Jurkat, Clone E6-1 (cell line): ENCODE measurements around the gene BAZ2B.

Experiments
- DNase-seq: peaks from one replicate; pipeline ENCODE4 v3.0.0-alpha.2; 2011; ENCODE audit warnings: low read depth, low spot score
- H3K4me3 ChIP-seq: 2 replicates; pipeline ENCODE4 v1.5.1; 2011; ENCODE audit warnings: mild to moderate bottlenecking, low read length, control low read depth, moderate library complexity

The BAZ2B gene

DNA sequence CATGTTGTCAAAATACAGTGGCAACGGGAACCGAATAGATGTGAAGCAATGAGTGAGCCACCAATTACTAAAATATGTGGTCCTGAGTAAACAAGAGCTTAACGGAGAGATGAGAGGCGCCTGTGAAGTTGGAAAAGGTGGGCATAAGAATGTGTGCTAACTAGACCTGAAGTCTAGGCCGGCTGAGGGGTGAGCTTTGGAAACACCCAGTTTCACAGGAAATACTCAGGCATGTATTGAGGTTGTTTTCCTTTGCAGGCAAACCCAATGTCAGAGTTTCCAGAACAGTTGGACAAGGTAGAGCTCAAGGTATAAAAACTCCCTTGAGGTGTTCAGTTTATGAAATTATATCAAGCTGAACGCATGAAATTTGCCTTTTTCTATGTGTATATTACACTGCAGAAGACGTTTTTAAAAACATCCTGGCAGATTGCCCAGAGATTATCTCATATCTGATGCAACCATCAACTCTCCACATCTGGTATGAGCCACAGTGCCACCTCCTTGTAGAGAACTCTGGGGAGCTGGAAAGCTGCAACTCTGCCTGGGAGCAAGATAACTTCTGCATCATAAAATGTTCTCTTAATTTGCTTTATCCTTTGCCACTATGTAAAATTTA is 325.9 kb downstream of the BAZ2B start:
- peak; percentile 93 for DNase-seq
- H3K4me3 ChIP-seq = peak overlapping the region; percentile 9; the same call in 1 of the 2 replicates

GRCh38 chr2:159287733-159288132 is 328.6 kb downstream of the BAZ2B start:
- no peak overlapping the region for H3K4me3 ChIP-seq
- DNase-seq = no peak

GRCh38 chr2:159286709-159287441 is 329.5 kb downstream of the BAZ2B start:
- peak overlapping the region; percentile 86 for H3K4me3 ChIP-seq
- peak; percentile 86 for DNase-seq

GRCh38 chr2:159285929-159286708 is 330.2 kb downstream of the BAZ2B start, which contains the start of gene WDSUB1:
TSS of gene WDSUB1 (minus strand) at chr2:159286703. CDS start at chr2:159283069, 3,634 bp downstream.
- no peak for DNase-seq
- H3K4me3 ChIP-seq = peak within 1 kb of the TSS; percentile 86

GRCh38 chr2:159285433-159285832 is 330.9 kb downstream of the BAZ2B start:
- no peak for DNase-seq
- H3K4me3 ChIP-seq = peak overlapping the region; percentile 86

- no peak for DNase-seq
- H3K4me3 ChIP-seq = no peak overlapping the region
Measured at GRCh38 chr2:159283529-159283928, 332.8 kb downstream of the BAZ2B start.

GRCh38 chr2:159281002-159281401 is 335.3 kb downstream of the BAZ2B start:
- DNase-seq = no peak
- H3K4me3 ChIP-seq = no peak overlapping the region

GRCh38 chr2:159279700-159280099 is 336.6 kb downstream of the BAZ2B start:
- DNase-seq = no peak
- H3K4me3 ChIP-seq = no peak overlapping the region

DNA sequence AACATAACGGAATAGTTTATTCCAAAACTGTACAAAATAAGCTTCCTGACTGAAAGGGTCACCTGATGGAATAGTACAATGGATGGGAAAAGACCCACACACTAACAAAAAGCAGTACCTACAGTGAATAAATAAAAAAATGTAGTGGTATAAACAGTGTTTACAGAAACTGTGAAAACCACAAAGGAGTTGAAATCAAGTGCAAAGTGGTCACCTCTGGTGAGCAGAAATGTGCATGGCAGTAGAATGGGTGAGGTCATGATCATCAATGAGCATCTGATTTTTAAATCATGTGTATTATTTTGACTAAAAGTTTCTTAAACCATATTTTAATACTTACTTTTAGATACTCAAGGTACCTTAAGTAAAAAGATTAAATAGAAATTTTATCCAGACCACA is 341.2 kb downstream of the BAZ2B start:
- no peak overlapping the region for H3K4me3 ChIP-seq
- no peak for DNase-seq

DNA sequence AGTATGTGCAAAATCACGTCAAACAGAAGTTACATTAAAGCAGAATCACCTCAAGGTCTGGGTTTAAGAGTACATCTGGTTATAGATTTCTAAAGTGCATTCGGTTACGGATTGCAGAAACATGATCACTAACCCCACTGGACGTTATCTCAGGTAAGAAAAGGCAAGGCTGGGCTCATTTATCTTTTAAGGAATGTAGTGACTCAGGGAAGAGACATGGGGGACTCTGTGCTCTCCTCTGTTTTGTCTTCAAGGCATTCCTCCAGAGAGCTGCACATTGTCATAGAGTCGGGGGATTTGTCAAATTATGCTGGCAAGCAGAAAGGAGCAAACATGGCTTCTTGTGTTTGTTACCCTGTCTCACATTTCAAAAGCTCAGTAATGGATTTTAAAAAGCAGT is 344.2 kb downstream of the BAZ2B start:
- H3K4me3 ChIP-seq = no peak overlapping the region
- no peak for DNase-seq

GRCh38 chr2:159270744-159271379 is 345.5 kb downstream of the BAZ2B start:
- no peak overlapping the region for H3K4me3 ChIP-seq
- no peak for DNase-seq
